ENCODE data around the gene TM7SF3.

TM7SF3 gene

GRCh38 chr12:26948309-26948708 is 65.9 kb downstream of the TM7SF3 start:
- TF ChIP-seq CTCF (IDR thresholded peaks at IDR 0.05; ENCODE audit: control insufficient read depth, insufficient read depth, low read depth, low read length, missing control alignments): no peak
- no peak overlapping the region for H3K4me3 ChIP-seq (ENCODE audit: control insufficient read depth, low read depth, low read length)
- DNase-seq (ENCODE audit: low read depth): no peak

GRCh38 chr12:26941215-26941594 is 73.0 kb downstream of the TM7SF3 start:
- DNase-seq (ENCODE audit: low read depth): no peak
- no peak overlapping the region for H3K4me3 ChIP-seq (ENCODE audit: control insufficient read depth, low read depth, low read length)
- TF ChIP-seq CTCF (IDR thresholded peaks at IDR 0.05; ENCODE audit: control insufficient read depth, insufficient read depth, low read depth, low read length, missing control alignments): no peak

GRCh38 chr12:26940516-26941214 is 73.5 kb downstream of the TM7SF3 start:
- no peak overlapping the region for H3K4me3 ChIP-seq (ENCODE audit: control insufficient read depth, low read depth, low read length)
- no peak for TF ChIP-seq CTCF (IDR thresholded peaks at IDR 0.05; ENCODE audit: control insufficient read depth, insufficient read depth, low read depth, low read length, missing control alignments)
- DNase-seq (ENCODE audit: low read depth): no peak

- peak overlapping the region; percentile 91; the same call in 1 of the 2 replicates for H3K4me3 ChIP-seq (ENCODE audit: control insufficient read depth, low read depth, low read length)
- DNase-seq (ENCODE audit: low read depth): no peak
Observed at GRCh38 chr12:26939953-26940352, 74.2 kb downstream of the TM7SF3 start.

GRCh38 chr12:26939192-26939832 is 74.9 kb downstream of the TM7SF3 start:
- peak overlapping the region; percentile 91 for H3K4me3 ChIP-seq (ENCODE audit: control insufficient read depth, low read depth, low read length)
- DNase-seq (ENCODE audit: low read depth): no peak
- TF ChIP-seq CTCF (IDR thresholded peaks at IDR 0.05; ENCODE audit: control insufficient read depth, insufficient read depth, low read depth, low read length, missing control alignments): no peak

More at GRCh38 chr12:26939953-26940352, 74.2 kb downstream of the TM7SF3 start:
- TF ChIP-seq CTCF (IDR thresholded peaks at IDR 0.05; ENCODE audit: control insufficient read depth, insufficient read depth, low read depth, low read length, missing control alignments): no peak

- DNase-seq (ENCODE audit: low read depth): no peak
- H3K4me3 ChIP-seq (ENCODE audit: control insufficient read depth, low read depth, low read length): peak overlapping the region; percentile 91
- no peak for TF ChIP-seq CTCF (IDR thresholded peaks at IDR 0.05; ENCODE audit: control insufficient read depth, insufficient read depth, low read depth, low read length, missing control alignments)
Observed at GRCh38 chr12:26938701-26939062, 75.5 kb downstream of the TM7SF3 start.

Measured in AG09309 (cell line).